8988T (cell line): ENCODE measurements around the gene SLC16A9.
"Not testable (repeated sequence)": the region's sequence is repeated elsewhere in the genome, so short reads cannot be mapped to it uniquely, and the experiment has no call there.

Experiments
- DNase-seq: peaks from one replicate; pipeline ENCODE4 v3.0.0; 2011

SLC16A9 gene

GRCh38 chr10:59709395-59710125 is at the start of gene SLC16A9:
Gene SLC16A9 (minus strand): TSS chr10:59709850. CDS start chr10:59684291, 25,559 bp downstream.
- peak; percentile 67 for DNase-seq

GRCh38 chr10:59757966-59758365 is 48.3 kb upstream of the SLC16A9 start:
- DNase-seq, result no peak

- no peak for DNase-seq
These were observed 45.3 kb upstream of the SLC16A9 start for GRCh38 chr10:59754951-59755350.

GRCh38 chr10:59753267-59753666 is 43.6 kb upstream of the SLC16A9 start, which contains the start of gene MRLN:
Gene MRLN (minus strand): TSS chr10:59753455.
- DNase-seq, result no peak

GRCh38 chr10:59752278-59752940 is 42.8 kb upstream of the SLC16A9 start:
- no peak for DNase-seq

- no peak for DNase-seq
These were observed 40.7 kb upstream of the SLC16A9 start for GRCh38 chr10:59750155-59750945.

- DNase-seq, result no peak
These were observed 39.2 kb upstream of the SLC16A9 start for GRCh38 chr10:59748834-59749233.

- no peak for DNase-seq
These were observed 35.6 kb upstream of the SLC16A9 start for GRCh38 chr10:59745163-59745650.

- not testable (repeated sequence) for DNase-seq
These were observed 35.1 kb upstream of the SLC16A9 start for GRCh38 chr10:59744762-59745161.

GRCh38 chr10:59744156-59744555 is 34.5 kb upstream of the SLC16A9 start:
- DNase-seq, result not testable (repeated sequence)

GRCh38 chr10:59741583-59741982 is 31.9 kb upstream of the SLC16A9 start:
- no peak for DNase-seq

GRCh38 chr10:59741048-59741447 is 31.4 kb upstream of the SLC16A9 start:
- no peak for DNase-seq

GRCh38 chr10:59736749-59737148 is 27.1 kb upstream of the SLC16A9 start:
- DNase-seq, result no peak

- no peak for DNase-seq
These were observed 25.6 kb upstream of the SLC16A9 start for GRCh38 chr10:59735296-59735695.

GRCh38 chr10:59734014-59734462 is 24.4 kb upstream of the SLC16A9 start:
- DNase-seq, result no peak

GRCh38 chr10:59733321-59734013 is 23.8 kb upstream of the SLC16A9 start:
- DNase-seq, result not testable (repeated sequence)

GRCh38 chr10:59732849-59733248 is 23.2 kb upstream of the SLC16A9 start:
- not testable (repeated sequence) for DNase-seq

- not testable (repeated sequence) for DNase-seq
These were observed 19.5 kb upstream of the SLC16A9 start for GRCh38 chr10:59729167-59729566.

GRCh38 chr10:59724098-59724938 is 14.7 kb upstream of the SLC16A9 start:
- no peak for DNase-seq

- no peak for DNase-seq
These were observed 10.7 kb upstream of the SLC16A9 start for GRCh38 chr10:59720377-59720776.

GRCh38 chr10:59719374-59719773 is 9.7 kb upstream of the SLC16A9 start:
- no peak for DNase-seq

GRCh38 chr10:59718257-59718656 is 8.6 kb upstream of the SLC16A9 start:
- no peak for DNase-seq
